Motor neuron (in vitro differentiated cells): ENCODE results near the gene VPS33A. TPM values are rescaled to one million over a fixed set of nuclear protein-coding genes. Genes with fewer than 3 reads are reported as not detected.
A peak's percentile ranks its signal among the peaks of the same experiment; 100 is the strongest.
"Not testable (repeated sequence)": the region's sequence is repeated elsewhere in the genome, so short reads cannot be mapped to it uniquely, and the experiment has no call there.

ENCODE experiments used
- ATAC-seq, 8 experiments: fragments of 200-7000 bp; cut with Tn5 transposase; replicated peaks in 6 of 8; 2 replicates each; pipeline ENCODE4 v1.8.0; 2021; ENCODE audit warnings: mild to moderate bottlenecking in 8 of 8, moderate library complexity in 8 of 8
- H3K27ac ChIP-seq, 2 donors: fragments of 250-450 bp; sonication (Bioruptor Pico); 2 replicates each; pipeline ENCODE4 v1.9.0; 2021; ENCODE audit warnings: antibody characterized with exemption in 2 of 2, mild to moderate bottlenecking in 2 of 2, moderate library complexity in 1 of 2
- H3K4me1 ChIP-seq, 2 donors: fragments of 250-450 bp; sonication (Bioruptor Pico); replicated peaks in 1 of 2; 2 replicates each; pipeline ENCODE4 v1.6.1; 2021; ENCODE audit warnings: antibody characterized with exemption in 2 of 2, mild to moderate bottlenecking in 2 of 2, moderate library complexity in 1 of 2
- H3K4me3 ChIP-seq, 5 donors: fragments of 250-450 bp; sonication (Bioruptor Pico); 2 replicates each; pipeline ENCODE4 v1.9.0; 2021; ENCODE audit warnings: antibody characterized with exemption in 5 of 5, mild to moderate bottlenecking in 5 of 5, moderate library complexity in 4 of 5
- WGBS, 10 experiments: fragments of 450-650 bp; shearing (Covaris generic); methylation state at CpG; one replicate each; pipeline ENCODE4 v1.0.0; 2022; 5-methylcytosine and 5-hydroxymethylcytosine counted together
- in situ Hi-C, 9 experiments: fragments of 400-800 bp; cut with MboI; loops; one replicate each; pipeline ENCODE4 v1.15.0; 2021; ENCODE audit warnings: low sequenced_read_pairs in 9 of 9, low pct_unique_long_range_greater_than_20kb in 2 of 9; ENCODE audit not compliant: unreplicated experiment in 9 of 9
- total RNA-seq, 8 experiments: library from RNA; unstranded; fragments of 300-600 nt; gene quantifications; 2 replicates each; pipeline versions ENCODE4 v1.2.3 to v1.2.4, GENCODE V29; 2022

The VPS33A gene
- total RNA-seq, 8 experiments from 2014 or later, result 13.7 to 38.2 (median 24.0) TPM

DNA sequence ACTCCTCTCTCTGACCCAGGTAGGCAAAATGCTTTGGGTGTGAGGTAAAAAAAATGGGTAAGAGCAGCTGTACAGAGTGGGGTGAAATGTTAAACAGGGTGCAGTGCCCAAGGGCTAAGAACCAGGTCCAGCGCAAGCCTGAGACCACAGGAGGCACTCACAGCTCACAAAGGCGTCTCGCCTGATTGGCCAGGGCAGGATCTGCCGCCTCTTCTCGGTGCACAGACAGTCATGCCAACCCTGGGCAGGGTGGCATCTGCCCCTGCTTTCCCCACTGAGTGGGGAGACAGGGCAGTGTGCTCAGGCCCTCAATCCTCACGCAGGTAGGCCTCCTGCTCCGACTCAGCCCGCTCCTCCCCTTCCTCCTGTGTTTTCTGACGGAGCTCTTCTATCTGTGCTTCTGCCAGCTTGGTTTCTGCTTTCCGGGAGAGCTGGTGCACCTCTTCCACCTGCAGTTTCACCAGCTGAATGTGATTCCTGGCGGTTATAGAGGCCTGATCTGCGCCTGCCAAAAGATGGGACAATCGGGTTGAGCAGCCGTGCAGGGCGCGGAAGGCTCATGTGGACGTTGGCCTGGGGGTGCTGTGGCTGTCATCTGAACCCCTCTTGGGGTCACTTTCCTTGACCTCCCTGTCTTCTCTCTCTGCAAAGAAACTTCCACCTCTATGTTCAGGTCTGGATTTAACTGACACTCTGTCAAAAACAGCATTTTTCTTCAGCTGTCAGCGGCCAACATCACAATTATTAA, 58.0 kb downstream of the VPS33A start:
- Histone ChIP-seq H3K4me1 (no peaks in the 10 kb centered on the region), H3K27ac (no peak overlapping the region), H3K4me3 (no peak overlapping the region)
- in situ Hi-C loops, result no loop called here
- WGBS, 10 experiments, result 83 to 100% (median 94%) methylated on average over 1 to 9 of the region's 18 CpGs; no CpG with 5 or more reads in 2 of the 10 experiments
- ATAC-seq, result no peak

DNA sequence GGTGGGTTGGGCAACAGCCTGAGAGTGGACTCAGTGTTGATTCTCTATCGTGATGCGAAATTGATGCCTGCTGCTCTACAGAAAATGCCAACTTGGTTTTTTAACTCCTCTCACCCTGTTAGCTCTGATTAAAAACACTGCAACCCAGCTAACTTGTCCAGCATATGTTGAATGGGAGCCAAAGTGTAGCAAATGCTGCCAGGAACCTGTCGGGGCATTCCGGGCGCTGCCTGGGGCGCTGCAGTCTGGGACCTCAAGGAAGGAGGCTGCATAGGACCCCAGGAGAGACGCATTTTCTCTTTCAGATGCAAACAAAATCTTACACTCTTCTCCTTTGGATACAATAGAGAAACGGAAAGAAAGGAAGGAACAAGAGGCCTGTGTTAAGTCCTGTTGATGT, 58.9 kb downstream of the VPS33A start:
- ATAC-seq, result no peak
- in situ Hi-C loops, result no loop called here
- no peaks in the 10 kb centered on the region for H3K4me1 ChIP-seq
- no peak overlapping the region for H3K4me3 ChIP-seq
- H3K27ac ChIP-seq, result no peak overlapping the region
- 60 to 100% (median 85%) methylated on average over 1 to 8 of the region's 8 CpGs; no CpG with 5 or more reads in 4 of the 10 experiments for WGBS, 10 experiments

DNA sequence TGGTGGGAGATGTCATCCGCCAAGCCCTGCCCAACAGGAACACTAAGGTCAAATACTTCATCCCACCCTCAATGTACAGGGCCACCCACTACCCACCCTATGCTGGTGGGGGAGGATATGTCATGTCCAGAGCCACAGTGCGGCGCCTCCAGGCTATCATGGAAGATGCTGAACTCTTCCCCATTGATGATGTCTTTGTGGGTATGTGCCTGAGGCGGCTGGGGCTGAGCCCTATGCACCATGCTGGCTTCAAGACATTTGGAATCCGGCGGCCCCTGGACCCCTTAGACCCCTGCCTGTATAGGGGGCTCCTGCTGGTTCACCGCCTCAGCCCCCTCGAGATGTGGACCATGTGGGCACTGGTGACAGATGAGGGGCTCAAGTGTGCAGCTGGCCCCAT, 59.3 kb downstream of the VPS33A start:
- 100% methylated on average over 1 of the region's 8 CpGs; no CpG with 5 or more reads in 7 of the 10 experiments for WGBS, 10 experiments
- ATAC-seq, result no peak
- Histone ChIP-seq H3K4me1 (no peaks in the 10 kb centered on the region), H3K4me3 (no peak overlapping the region), H3K27ac (no peak overlapping the region)
- in situ Hi-C loops, result no loop called here

DNA sequence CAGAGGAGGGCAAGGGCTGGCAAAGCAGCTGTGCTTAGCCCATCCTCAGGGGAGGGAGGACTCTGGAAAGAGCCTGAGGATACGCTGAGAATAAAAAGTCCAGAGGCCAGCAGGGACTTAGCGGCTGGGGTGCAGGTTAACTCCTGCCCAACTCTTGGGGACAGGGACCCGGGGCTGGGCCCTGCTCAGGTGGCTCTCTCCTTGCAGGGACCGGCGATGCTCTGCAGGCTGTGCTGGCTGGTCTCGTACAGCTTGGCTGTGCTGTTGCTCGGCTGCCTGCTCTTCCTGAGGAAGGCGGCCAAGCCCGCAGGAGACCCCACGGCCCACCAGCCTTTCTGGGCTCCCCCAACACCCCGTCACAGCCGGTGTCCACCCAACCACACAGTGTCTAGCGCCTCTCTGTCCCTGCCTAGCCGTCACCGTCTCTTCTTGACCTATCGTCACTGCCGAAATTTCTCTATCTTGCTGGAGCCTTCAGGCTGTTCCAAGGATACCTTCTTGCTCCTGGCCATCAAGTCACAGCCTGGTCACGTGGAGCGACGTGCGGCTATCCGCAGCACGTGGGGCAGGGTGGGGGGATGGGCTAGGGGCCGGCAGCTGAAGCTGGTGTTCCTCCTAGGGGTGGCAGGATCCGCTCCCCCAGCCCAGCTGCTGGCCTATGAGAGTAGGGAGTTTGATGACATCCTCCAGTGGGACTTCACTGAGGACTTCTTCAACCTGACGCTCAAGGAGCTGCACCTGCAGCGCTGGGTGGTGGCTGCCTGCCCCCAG, 60.0 kb downstream of the VPS33A start:
- Histone ChIP-seq H3K27ac (no peak overlapping the region), H3K4me1 (no peaks in the 10 kb centered on the region), H3K4me3 (no peak overlapping the region)
- in situ Hi-C loops, result no loop called here
- ATAC-seq, result no peak
- WGBS, 10 experiments, result 33 to 96% (median 75%) methylated on average over 1 to 5 of the region's 27 CpGs; no CpG with 5 or more reads in 2 of the 10 experiments

GRCh38 chr12:122205053-122205925, 61.0 kb downstream of the VPS33A start:
- Histone ChIP-seq H3K4me3 (peak overlapping the region in 1 of 5 donors; percentile 1), H3K4me1 (no peaks in the 10 kb centered on the region), H3K27ac (no peak overlapping the region)
- no peak for ATAC-seq
- WGBS, 10 experiments, result 21 to 100% (median 55%) methylated on average over 1 to 14 of the region's 23 CpGs; no CpG with 5 or more reads in 1 of the 10 experiments
- in situ Hi-C loops, result no loop called here

- 3 to 49% (median 25%) methylated on average over 1 to 8 of the region's 71 CpGs; no CpG with 5 or more reads in 3 of the 10 experiments for WGBS, 10 experiments
- peak overlapping the region; percentile 50 to 79 (median 56) for H3K4me3 ChIP-seq
- no peaks in the 10 kb centered on the region for H3K4me1 ChIP-seq
- peak in 6 of 8 experiments; percentile 11 to 36 (median 26) for ATAC-seq
- no peak overlapping the region for H3K27ac ChIP-seq
- in situ Hi-C loops, result no loop called here
These were observed 61.9 kb downstream of the VPS33A start for GRCh38 chr12:122204167-122205052.

- WGBS, 10 experiments, result 0 to 3% (median 1%) methylated on average over 1 to 8 of the region's 104 CpGs; no CpG with 5 or more reads in 6 of the 10 experiments
- Histone ChIP-seq H3K4me1 (no peaks in the 10 kb centered on the region), H3K27ac (no peak within 1 kb of the TSS), H3K4me3 (peak within 1 kb of the TSS; percentile 50 to 79 (median 56))
- in situ Hi-C loops, result no loop called here
- ATAC-seq, result peak; percentile 77 to 87 (median 82)
These were observed 62.8 kb downstream of the VPS33A start, which contains the start of gene B3GNT4 for GRCh38 chr12:122203301-122204166. TSS of gene B3GNT4 (plus strand) at chr12:122203709. CDS start at chr12:122204619, 910 bp downstream.

- H3K27ac ChIP-seq, H3K4me1 ChIP-seq, in situ Hi-C loops, ATAC-seq: not testable (repeated sequence)
- peak overlapping the region; percentile 50 to 79 (median 56) for H3K4me3 ChIP-seq
- 19 to 90% (median 41%) methylated on average over 2 to 12 of the region's 19 CpGs; no CpG with 5 or more reads in 3 of the 10 experiments for WGBS, 10 experiments
These were observed 63.5 kb downstream of the VPS33A start for GRCh38 chr12:122202811-122203210.

- H3K4me1 ChIP-seq, result no peaks in the 10 kb centered on the region
- in situ Hi-C loops, result no loop called here
- H3K4me3 ChIP-seq, result no peak overlapping the region
- ATAC-seq, result no peak
- H3K27ac ChIP-seq, result no peak overlapping the region
- WGBS, 10 experiments, result 38 to 100% (median 90%) methylated on average over 1 to 3 of the region's 6 CpGs; no CpG with 5 or more reads in 4 of the 10 experiments
These were observed 64.3 kb downstream of the VPS33A start for GRCh38 chr12:122202017-122202416.

GRCh38 chr12:122201381-122201780, 64.9 kb downstream of the VPS33A start:
- H3K27ac ChIP-seq, result no peak overlapping the region
- in situ Hi-C loops, result no loop called here
- WGBS, 10 experiments, result 67 to 100% (median 91%) methylated on average over 1 to 4 of the region's 5 CpGs; no CpG with 5 or more reads in 6 of the 10 experiments
- ATAC-seq, result no peak
- no peak overlapping the region for H3K4me3 ChIP-seq
- H3K4me1 ChIP-seq, result no peaks in the 10 kb centered on the region

GRCh38 chr12:122200541-122201175, 65.6 kb downstream of the VPS33A start:
- Histone ChIP-seq H3K4me1 (no peaks in the 10 kb centered on the region), H3K4me3 (no peak overlapping the region), H3K27ac (no peak overlapping the region)
- in situ Hi-C loops, result no loop called here
- ATAC-seq, result no peak
- WGBS, 10 experiments, result 75 to 90% (median 80%) methylated on average over 1 to 7 of the region's 24 CpGs; no CpG with 5 or more reads in 6 of the 10 experiments
